Effector CD8-positive, alpha-beta T cell (primary cell): ENCODE results near the gene SYTL3.
"Not testable (repeated sequence)": the region's sequence is repeated elsewhere in the genome, so short reads cannot be mapped to it uniquely, and the experiment has no call there.

ENCODE experiments used
- DNase-seq: peaks from one replicate; lab custom pipeline; 2025; lab: John Stamatoyannopoulos, UW

Gene SYTL3

DNA sequence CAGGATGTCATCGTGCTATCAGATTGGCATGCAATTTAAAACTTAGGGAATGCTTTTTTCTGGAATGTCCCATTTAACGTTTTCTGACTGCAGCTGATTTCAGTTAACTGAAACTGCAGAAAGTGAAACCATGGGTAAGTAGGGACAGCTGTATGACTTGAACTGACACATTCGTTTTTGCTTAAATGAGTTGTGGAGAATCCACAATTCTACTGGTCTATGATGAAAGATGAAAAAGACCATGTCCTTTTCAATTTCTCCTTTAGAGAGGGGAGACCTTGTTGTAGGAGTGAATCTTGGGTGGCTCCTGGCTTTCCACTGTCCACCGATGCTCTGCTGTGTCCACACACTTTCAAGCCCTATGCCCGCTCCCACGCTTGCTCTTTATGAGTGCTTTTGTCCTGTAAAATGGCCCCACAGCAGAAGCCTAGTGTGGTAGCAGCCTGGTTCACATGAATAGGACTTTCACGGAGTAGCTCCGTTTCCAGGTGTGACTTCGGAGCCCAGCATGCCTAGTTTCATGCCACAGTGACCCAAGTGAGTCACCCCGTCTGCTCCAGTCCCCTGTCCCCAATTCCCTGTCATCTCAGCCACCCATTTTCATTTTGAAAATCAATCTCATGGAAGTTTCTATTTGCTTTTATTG is 27.2 kb upstream of the SYTL3 start:
- no peak for DNase-seq

GRCh38 chr6:158624684-158625682 is 24.9 kb upstream of the SYTL3 start:
- DNase-seq = no peak

GRCh38 chr6:158625881-158626305 is 24.0 kb upstream of the SYTL3 start:
- no peak for DNase-seq

DNA sequence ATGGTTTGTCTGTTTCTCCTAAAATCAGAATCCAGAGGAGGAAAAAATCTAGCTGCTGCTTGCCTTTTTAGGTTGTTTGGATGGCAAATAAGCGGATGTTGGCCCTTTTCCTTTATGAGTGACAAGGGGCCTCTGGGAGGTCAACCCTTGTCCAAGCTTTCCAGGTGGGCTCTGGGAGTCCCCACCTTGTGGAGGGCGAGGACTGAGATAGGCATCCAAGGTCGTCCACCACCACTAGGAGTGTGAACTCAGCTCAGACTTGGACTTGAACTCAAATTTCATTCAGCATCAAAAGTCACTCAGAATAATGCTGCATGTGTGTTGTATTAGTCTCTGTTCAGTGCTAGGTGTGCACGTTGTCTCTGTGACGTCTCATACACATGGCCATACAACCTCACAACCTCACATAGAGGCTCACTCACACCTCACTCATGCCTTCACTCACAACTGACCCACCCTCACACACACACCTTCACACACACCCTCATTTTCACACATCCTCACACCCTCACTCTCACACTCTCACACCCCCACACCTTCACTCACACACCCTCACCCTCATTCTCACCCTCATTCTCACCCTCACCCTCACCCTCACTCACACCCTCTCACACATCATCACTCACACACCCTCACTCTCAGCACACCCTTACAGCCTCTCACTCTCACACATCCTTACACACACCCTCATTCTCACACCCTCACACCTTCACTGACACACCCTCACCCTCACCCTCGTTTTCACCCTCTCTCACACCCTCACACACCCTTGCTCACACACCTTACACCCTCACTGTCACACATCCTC is 23.3 kb upstream of the SYTL3 start:
- DNase-seq = no peak

DNA sequence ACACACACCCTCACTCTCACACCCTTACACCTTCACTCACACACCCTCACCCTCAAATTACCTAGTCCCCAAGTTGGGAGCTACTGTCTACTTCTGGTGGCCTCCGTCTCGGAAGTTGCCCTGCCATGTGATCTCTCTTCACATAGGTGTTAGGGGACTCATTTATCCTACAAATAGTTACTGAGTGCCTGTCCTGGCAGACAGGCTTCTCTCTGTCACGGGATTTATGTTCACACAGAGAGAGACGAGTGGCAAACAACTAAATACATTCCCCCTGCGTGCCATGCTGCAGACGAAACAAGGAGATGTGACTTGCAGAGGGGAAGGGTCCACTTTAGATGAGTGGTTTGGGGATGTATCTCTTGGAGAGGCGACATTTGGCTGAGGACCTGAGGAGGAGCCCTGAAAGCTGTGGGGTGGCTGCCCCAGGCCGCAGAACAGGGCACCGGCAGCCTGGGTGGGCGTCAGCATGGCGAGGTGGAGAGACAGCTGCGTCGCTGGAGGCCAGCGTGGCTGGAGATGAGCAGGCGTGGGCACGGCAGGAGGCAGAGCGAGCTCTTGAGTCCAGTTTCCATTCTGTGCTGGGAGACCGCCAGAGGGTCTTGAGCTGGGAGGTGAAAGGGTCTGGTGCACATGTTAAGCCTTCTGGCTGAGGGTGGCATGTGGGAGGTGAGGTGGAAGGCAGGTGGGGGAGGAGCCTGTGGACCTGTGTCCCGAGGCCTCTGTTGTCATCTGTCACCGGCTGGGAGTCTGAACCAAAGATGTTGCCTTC is 22.5 kb upstream of the SYTL3 start:
- no peak for DNase-seq

- DNase-seq = no peak
Observed at GRCh38 chr6:158627940-158628211, 22.0 kb upstream of the SYTL3 start.

DNA sequence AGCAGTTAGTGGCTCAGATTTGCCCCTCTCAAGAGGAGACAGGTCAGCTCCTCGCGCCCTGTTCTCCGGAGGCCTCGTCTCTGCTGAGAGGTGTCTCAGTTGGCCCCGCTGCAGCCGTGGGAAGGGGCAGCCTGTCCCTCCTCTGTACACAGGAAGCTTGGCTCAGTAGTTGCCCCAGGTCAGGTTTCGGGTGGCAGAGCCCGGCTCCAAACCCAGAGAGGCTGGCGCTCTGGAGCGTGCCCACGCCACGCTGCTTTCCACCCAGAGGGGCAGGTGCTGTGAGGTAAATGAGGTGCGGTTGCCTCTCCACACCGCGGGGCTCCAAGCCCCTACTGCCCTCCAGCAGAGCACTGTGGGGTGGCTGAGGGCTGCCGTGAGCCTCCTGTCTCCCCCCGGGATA is 21.3 kb upstream of the SYTL3 start:
- DNase-seq = no peak

GRCh38 chr6:158629367-158630221 is 20.3 kb upstream of the SYTL3 start:
- peak; percentile 4 for DNase-seq

- DNase-seq = no peak
Observed at GRCh38 chr6:158630938-158631616, 18.8 kb upstream of the SYTL3 start.

- no peak for DNase-seq
Observed at GRCh38 chr6:158631678-158632537, 17.9 kb upstream of the SYTL3 start.

DNA sequence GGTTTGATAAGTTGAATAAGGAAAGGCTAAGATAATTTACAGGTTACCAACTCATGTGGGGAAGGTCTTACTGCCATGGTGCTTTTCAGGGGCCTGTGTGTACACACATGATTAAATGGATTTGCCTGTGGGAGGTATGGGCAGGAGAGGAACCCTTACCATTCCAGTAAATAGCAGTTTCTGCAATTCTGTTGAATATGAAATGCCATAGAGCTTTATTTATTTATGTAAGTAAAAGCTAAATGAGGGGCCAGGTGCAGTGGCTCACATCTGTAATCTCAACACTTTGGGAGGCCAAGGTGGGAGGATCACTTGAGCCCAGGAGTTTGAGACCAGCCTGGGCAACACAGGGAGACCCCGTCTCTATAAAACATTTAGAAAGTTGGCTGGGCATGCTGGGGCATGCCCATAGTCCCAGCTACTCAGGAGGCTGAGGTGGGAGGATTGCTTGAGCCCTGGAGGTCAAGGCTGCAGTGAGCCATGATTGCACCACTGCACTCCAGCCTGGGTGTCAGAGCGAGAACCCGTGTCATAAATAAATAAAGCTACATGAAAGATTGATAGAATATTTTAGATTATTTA is 17.2 kb upstream of the SYTL3 start:
- DNase-seq = not testable (repeated sequence)

GRCh38 chr6:158633127-158633526 is 16.7 kb upstream of the SYTL3 start:
- DNase-seq = no peak

DNA sequence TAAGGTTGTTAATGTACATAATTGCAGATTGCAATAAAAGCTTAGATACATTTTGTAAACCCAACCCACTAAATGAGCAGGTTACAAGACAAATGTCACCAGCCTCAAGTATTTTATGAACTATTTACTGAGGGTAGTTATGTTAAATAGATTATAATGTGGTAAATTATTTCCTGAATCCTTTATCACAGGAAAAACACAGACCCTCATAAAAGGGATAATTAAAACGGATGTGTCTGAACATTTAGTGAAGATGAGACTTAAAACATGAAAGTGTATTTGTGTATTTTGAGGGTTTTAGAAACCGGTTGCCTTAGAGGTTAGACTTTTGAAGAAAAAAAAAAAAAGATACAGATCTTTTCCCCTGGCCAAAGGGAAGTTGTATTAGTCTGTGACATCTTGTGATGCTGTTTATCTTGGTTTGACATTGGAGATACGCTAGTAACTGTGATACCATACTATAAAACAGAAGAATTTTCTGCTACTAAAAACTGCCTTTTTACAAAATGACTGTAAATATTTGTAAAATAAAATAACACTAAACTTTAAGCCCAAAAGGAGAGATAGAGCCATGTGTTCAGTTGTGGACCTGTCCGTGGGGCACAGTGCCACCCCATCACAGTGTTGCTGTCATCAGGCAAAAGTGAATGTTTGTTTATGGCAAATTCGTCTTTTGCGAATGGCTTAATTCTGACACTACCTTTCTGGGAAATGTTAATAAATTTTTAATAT is 15.0 kb upstream of the SYTL3 start:
- DNase-seq = no peak

- no peak for DNase-seq
Observed at GRCh38 chr6:158635427-158636073, 14.3 kb upstream of the SYTL3 start.

DNA sequence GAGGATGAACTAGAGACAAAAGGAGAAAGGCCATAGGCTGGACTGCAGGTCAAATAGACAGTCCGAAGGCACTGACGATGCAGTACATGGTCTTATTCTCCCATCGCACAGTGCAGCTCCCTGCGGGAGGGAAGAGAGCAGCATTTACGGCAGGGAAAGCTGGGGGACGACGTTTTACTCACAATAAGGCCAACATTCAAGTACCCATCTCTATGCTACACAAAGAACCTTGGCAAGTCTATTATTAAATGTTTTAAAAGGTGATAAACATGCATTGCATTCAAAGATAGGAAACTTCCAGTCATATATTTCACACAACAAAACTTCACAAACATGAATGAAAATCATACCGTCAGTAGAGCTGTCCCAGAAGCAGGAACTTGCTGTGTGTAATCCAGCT is 13.1 kb upstream of the SYTL3 start:
- DNase-seq = no peak

DNA sequence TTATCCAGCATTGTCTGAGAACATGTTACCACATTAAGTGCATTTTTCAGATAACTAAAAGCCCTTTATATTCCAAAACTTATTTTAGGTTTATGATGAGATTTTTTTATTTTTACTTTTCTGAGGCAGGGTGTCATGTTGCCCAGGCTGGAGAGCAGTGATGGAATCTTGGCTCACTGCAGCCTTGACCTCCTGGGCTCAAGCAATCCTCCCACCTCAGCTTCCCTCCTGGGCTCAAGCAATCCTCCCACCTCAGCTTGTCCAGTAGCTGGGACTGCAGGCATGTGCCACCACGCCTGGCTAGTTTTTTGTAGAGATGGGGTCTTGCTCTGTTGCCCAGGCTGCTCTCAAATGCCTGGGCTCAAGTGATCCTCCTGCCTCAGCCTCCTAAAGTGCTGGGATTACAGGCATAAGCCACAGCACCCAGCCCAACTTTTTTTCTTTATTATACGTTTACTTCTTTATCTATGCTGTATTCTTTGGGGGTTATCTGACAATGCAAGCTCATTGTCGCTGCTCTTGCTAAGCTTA is 11.5 kb upstream of the SYTL3 start:
- DNase-seq = no peak

DNA sequence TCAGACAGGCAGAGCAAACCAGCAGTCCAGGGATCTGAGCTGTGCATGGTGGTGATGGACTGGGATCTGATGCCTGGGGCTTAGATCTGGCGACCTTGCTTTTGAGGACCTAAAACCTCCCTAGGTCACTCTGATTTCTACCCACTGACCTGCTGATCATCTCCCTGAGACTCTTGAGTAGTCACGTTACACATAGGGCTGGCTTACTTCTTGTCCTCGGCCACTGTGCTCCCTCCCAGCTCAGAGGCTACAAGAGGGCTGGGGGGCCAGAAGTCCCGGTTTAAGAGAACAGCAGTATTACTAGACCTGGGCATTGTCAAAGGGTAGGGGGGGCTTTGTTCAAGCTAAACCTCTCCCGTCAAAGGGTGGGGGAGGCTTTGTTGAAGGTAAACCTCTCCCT is 10.8 kb upstream of the SYTL3 start:
- DNase-seq = no peak
